DMS79 treated with DMSO at 0.1 percent for 48 hours (cell line): ENCODE results near the gene MXD3.
"Not testable (repeated sequence)": the region's sequence is repeated elsewhere in the genome, so short reads cannot be mapped to it uniquely, and the experiment has no call there.

Experiments
- DNase-seq: peaks from one replicate; lab custom pipeline; 2025; lab: John Stamatoyannopoulos, UW

The MXD3 gene

GRCh38 chr5:177265395-177265794 is 46.3 kb downstream of the MXD3 start:
- DNase-seq = no peak

GRCh38 chr5:177264178-177264577 is 47.5 kb downstream of the MXD3 start:
- DNase-seq = no peak

GRCh38 chr5:177261510-177261909 is 50.2 kb downstream of the MXD3 start:
- no peak for DNase-seq

- DNase-seq = no peak
These were observed 50.7 kb downstream of the MXD3 start for GRCh38 chr5:177260961-177261360.

DNA sequence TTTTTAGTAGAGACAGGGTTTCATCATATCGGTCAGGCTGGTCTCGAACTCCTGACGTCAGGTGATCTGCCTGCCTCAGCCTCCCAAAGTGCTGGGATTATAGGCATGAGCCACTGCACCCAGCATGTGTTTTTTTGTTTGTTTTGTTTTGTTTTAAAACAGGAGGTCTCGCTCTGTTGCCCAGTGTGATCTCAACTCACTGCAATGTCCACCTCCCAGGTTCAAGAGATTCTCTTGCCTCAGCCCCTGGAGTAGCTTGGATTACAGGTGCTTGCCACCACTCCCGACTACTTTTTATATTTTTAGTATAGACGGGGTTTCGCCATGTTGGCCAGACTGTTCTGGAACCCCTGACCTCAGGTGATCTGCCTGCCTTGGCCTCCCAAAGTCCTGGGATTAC is 53.0 kb downstream of the MXD3 start:
- not testable (repeated sequence) for DNase-seq
